H1 (cell line): Measurements from ENCODE around the gene STT3B. TPM values are rescaled to one million over a fixed set of nuclear protein-coding genes. Genes with fewer than 3 reads are reported as not detected.

ENCODE experiments used
- CTCF ChIA-PET: fragments of 300-600 bp; sonication (Branson Sonifier 250); formaldehyde crosslinking; loops from one replicate; lab custom pipeline; 2021; ENCODE audit not compliant: partially characterized antibody; lab: Charles Lee
- POLR2A ChIA-PET: fragments of 300-600 bp; sonication (Branson Sonifier 250); formaldehyde crosslinking; loops from one replicate; lab custom pipeline; 2021; ENCODE audit warnings: inconsistent platforms; ENCODE audit not compliant: partially characterized antibody; lab: Charles Lee
- DNase-seq, 2 experiments: peaks; one replicate each; pipeline versions ENCODE4 v3.0.0 to v3.0.0-alpha.2; 2010 to 2022; ENCODE audit warnings: low spot score in 2 of 2, low read depth in 1 of 2, mixed read lengths in 1 of 2
- FAIRE-seq: peaks from 2 replicates; lab custom pipeline; 2011; peaks lifted over from hg19 to GRCh38; lab: Jason Lieb, UNC
- H2AFZ ChIP-seq: 2 replicates; pipeline ENCODE4 v1.8.1; 2012; ENCODE audit warnings: low read length, inconsistent platforms
- H2AK5ac ChIP-seq: 2 replicates; pipeline ENCODE4 v1.6.1; 2013; ENCODE audit warnings: low read depth, low read length
- H2BK120ac ChIP-seq: replicated peaks from 2 replicates; pipeline ENCODE3; 2013; ENCODE audit warnings: low read depth, low read length, inconsistent platforms
- H2BK12ac ChIP-seq: 2 replicates; pipeline ENCODE4 v1.6.1; 2013; ENCODE audit warnings: low read depth, low read length
- H2BK15ac ChIP-seq: 2 replicates; pipeline ENCODE4 v1.6.1; 2013; ENCODE audit warnings: low read length
- H2BK20ac ChIP-seq: 2 replicates; pipeline ENCODE4 v1.6.1; 2013; ENCODE audit warnings: low read length
- H2BK5ac ChIP-seq: 2 replicates; pipeline ENCODE4 v1.6.1; 2013; ENCODE audit warnings: low read depth, low read length
- H3K14ac ChIP-seq: 2 replicates; pipeline ENCODE4 v1.6.1; 2013; ENCODE audit warnings: inconsistent platforms; ENCODE audit not compliant: insufficient read length
- H3K18ac ChIP-seq: 2 replicates; pipeline ENCODE4 v1.6.1; 2013; ENCODE audit warnings: low read length; ENCODE audit errors: extremely low read depth
- H3K23ac ChIP-seq: 2 replicates; pipeline ENCODE4 v1.6.1; 2013; ENCODE audit warnings: inconsistent platforms; ENCODE audit not compliant: insufficient read length
- H3K23me2 ChIP-seq: 2 replicates; pipeline ENCODE4 v1.6.1; 2013; ENCODE audit warnings: low read depth, low read length
- H3K27ac ChIP-seq: 2 replicates; pipeline ENCODE4 v1.6.1; 2011; ENCODE audit warnings: low read depth, low read length, inconsistent platforms
- H3K27me3 ChIP-seq, 4 experiments: replicated peaks in 1 of 4; 1 replicate in 1 of 4; 2 replicates in 3 of 4; pipeline versions ENCODE4 v1.6.1 to v1.8.1; 2011 to 2013; ENCODE audit warnings: low read length in 3 of 4, mild to moderate bottlenecking in 3 of 4, inconsistent platforms in 2 of 4, mixed read lengths in 2 of 4, moderate library complexity in 1 of 4; ENCODE audit not compliant: control insufficient read depth in 3 of 4, insufficient read depth in 3 of 4; ENCODE audit errors: extremely low read depth in 1 of 4
- H3K36me3 ChIP-seq, 4 experiments: 2 replicates each; pipeline versions ENCODE4 v1.6.1 to v1.8.1; 2011 to 2013; ENCODE audit warnings: mild to moderate bottlenecking in 4 of 4, low read length in 3 of 4, moderate library complexity in 2 of 4, control low read depth in 1 of 4, inconsistent platforms in 1 of 4; ENCODE audit not compliant: insufficient read depth in 4 of 4, control insufficient read depth in 2 of 4
- H3K4ac ChIP-seq: replicated peaks from 2 replicates; pipeline ENCODE3; 2013; ENCODE audit warnings: low read length, low read depth, mixed read lengths, inconsistent platforms; ENCODE audit not compliant: insufficient read length
- H3K4me1 ChIP-seq, 4 experiments: replicated peaks in 1 of 4; 1 replicate in 1 of 4; 2 replicates in 3 of 4; pipeline versions ENCODE4 v1.6.1 to v1.8.1; 2011 to 2013; ENCODE audit warnings: low read length in 3 of 4, inconsistent platforms in 2 of 4, mixed read lengths in 1 of 4; ENCODE audit not compliant: insufficient read depth in 4 of 4, control insufficient read depth in 3 of 4
- H3K4me2 ChIP-seq, 2 experiments: 2 replicates each; pipeline versions ENCODE4 v1.6.1 to v1.8.1; 2011 to 2013; ENCODE audit warnings: low read depth in 2 of 2, low read length in 2 of 2, control low read depth in 1 of 2, inconsistent platforms in 1 of 2, mild to moderate bottlenecking in 1 of 2; ENCODE audit not compliant: insufficient read depth in 1 of 2
- H3K4me3 ChIP-seq, 4 experiments: fragments of 200-600, 300-600 bp in 1 of 4; sonication (generic), shearing (Covaris generic), sonication (Bioruptor Twin) in 1 of 4; 2 replicates each; pipeline versions ENCODE4 v1.5.1 to v1.8.1; 2011 to 2016; ENCODE audit warnings: low read length in 4 of 4, low read depth in 3 of 4, control low read depth in 2 of 4, inconsistent platforms in 2 of 4, mild to moderate bottlenecking in 2 of 4, mixed read lengths in 1 of 4, moderate library complexity in 1 of 4; ENCODE audit not compliant: insufficient read depth in 2 of 4; ENCODE audit errors: extremely low read depth in 1 of 4
- H3K56ac ChIP-seq: replicated peaks from 2 replicates; pipeline ENCODE3; 2013; ENCODE audit warnings: low read depth, mild to moderate bottlenecking, mixed read lengths, low read length, inconsistent platforms; ENCODE audit not compliant: insufficient read length
- H3K79me1 ChIP-seq: 2 replicates; pipeline ENCODE4 v1.6.1; 2013; ENCODE audit warnings: low read depth, low read length, control low read depth
- H3K79me2 ChIP-seq, 2 experiments: 2 replicates each; pipeline versions ENCODE4 v1.6.1 to v1.8.1; 2012 to 2013; ENCODE audit warnings: low read length in 2 of 2, mild to moderate bottlenecking in 2 of 2, inconsistent platforms in 1 of 2; ENCODE audit not compliant: insufficient read depth in 2 of 2, control insufficient read depth in 1 of 2
- H3K9ac ChIP-seq, 4 experiments: replicated peaks in 1 of 4; 1 replicate in 1 of 4; 2 replicates in 3 of 4; pipeline versions ENCODE4 v1.6.1 to v1.8.1; 2011 to 2013; ENCODE audit warnings: low read depth in 3 of 4, low read length in 3 of 4, control low read depth in 2 of 4, mild to moderate bottlenecking in 2 of 4, moderate library complexity in 2 of 4, inconsistent platforms in 1 of 4; ENCODE audit errors: extremely low read depth in 1 of 4
- H3K9me3 ChIP-seq, 2 experiments: 2 replicates each; pipeline versions ENCODE4 v1.6.1 to v1.8.1; 2012 to 2013; ENCODE audit warnings: mild to moderate bottlenecking in 2 of 2, moderate library complexity in 2 of 2, control low read depth in 1 of 2, inconsistent platforms in 1 of 2, low read depth in 1 of 2, low read length in 1 of 2, mixed read lengths in 1 of 2; ENCODE audit not compliant: insufficient read depth in 2 of 2
- H4K20me1 ChIP-seq, 2 experiments: replicated peaks in 1 of 2; 2 replicates each; pipeline versions ENCODE3 to v1.8.1; 2011 to 2013; ENCODE audit warnings: inconsistent platforms in 2 of 2, low read length in 2 of 2, mild to moderate bottlenecking in 1 of 2; ENCODE audit not compliant: insufficient read depth in 2 of 2, control insufficient read depth in 1 of 2
- H4K5ac ChIP-seq: 2 replicates; pipeline ENCODE4 v1.6.1; 2013; ENCODE audit warnings: low read length, low read depth, mixed read lengths, inconsistent platforms; ENCODE audit not compliant: insufficient read length
- H4K8ac ChIP-seq: 2 replicates; pipeline ENCODE4 v1.8.0; 2013; ENCODE audit warnings: mild to moderate bottlenecking, moderate library complexity, low read length, inconsistent platforms; ENCODE audit not compliant: insufficient read depth; ENCODE audit errors: extremely low read depth
- H4K91ac ChIP-seq: replicated peaks from 2 replicates; pipeline ENCODE3; 2013; ENCODE audit warnings: low read length, mixed read lengths, inconsistent platforms; ENCODE audit not compliant: insufficient read length
- CEBPB ChIP-seq: IDR thresholded peaks from 2 replicates; pipeline ENCODE4 v1.6.1; 2012; ENCODE audit warnings: low read depth, low read length
- NRF1 ChIP-seq: IDR thresholded peaks from 2 replicates; pipeline ENCODE4 v1.6.1; 2011; ENCODE audit warnings: mild to moderate bottlenecking, low read depth, low read length, improper control_type of control experiment
- SIX5 ChIP-seq: IDR thresholded peaks from 2 replicates; pipeline ENCODE4 v1.6.1; 2011; ENCODE audit warnings: mild to moderate bottlenecking, low read depth, low read length
- polyA plus RNA-seq, 7 experiments: library from polyadenylated mRNA; depleted of rRNA in 3 of 7; stranded (reverse) in 5 of 7; unstranded in 2 of 7; fragments of >200 nt in 5 of 7; fragments of 200-250 nt in 2 of 7; gene quantifications; 1 replicate in 5 of 7; 2 replicates in 1 of 7; 4 replicates in 1 of 7; pipeline versions ENCODE4 v1.2.1 to v1.2.3, GENCODE V29; 2011 to 2013; ENCODE audit warnings: missing spikeins in 2 of 7, mixed read lengths in 2 of 7
- total RNA-seq: library from RNA; stranded (reverse); fragmentation: NEBNext Ultra II Directional; extraction: Animal tissue kit (Norgen Biotek cat#: 25700); gene quantifications from 2 replicates; pipeline ENCODE4 v1.2.1, GENCODE V29; 2021
- TF ChIP-seq, protein P1 (sequence below): IDR thresholded peaks from 2 replicates; pipeline ENCODE4 v1.6.1; 2012; ENCODE audit warnings: inconsistent platforms
- TF ChIP-seq, protein P2 (sequence below): IDR thresholded peaks from 2 replicates; pipeline ENCODE4 v1.6.1; 2012; ENCODE audit warnings: inconsistent platforms
- TF ChIP-seq, protein P3 (sequence below): IDR thresholded peaks from 2 replicates; pipeline ENCODE4 v1.6.1; 2011; ENCODE audit warnings: low read depth, mild to moderate bottlenecking, low read length; ENCODE audit not compliant: insufficient read depth
- TF ChIP-seq, protein P4 (sequence below): IDR thresholded peaks from 2 replicates; pipeline ENCODE4 v1.6.1; 2012; ENCODE audit warnings: low read length, inconsistent platforms
- TF ChIP-seq, protein P5 (sequence below), 3 experiments: IDR thresholded peaks; 1 replicate in 2 of 3; 2 replicates in 1 of 3; pipeline versions ENCODE4 v1.5.1 to v1.6.1; 2011; ENCODE audit warnings: low read length in 3 of 3, mild to moderate bottlenecking in 3 of 3, inconsistent platforms in 2 of 3, low read depth in 1 of 3, moderate library complexity in 1 of 3; ENCODE audit not compliant: insufficient read depth in 1 of 3; ENCODE audit errors: control extremely low read depth in 1 of 3

STT3B gene
- total and polyA plus RNA-seq, 2 of the 8 experiments (the other 6 are each of a cell fraction or from before 2014, with no cell fraction given), result 43.5 to 134 TPM

DNA sequence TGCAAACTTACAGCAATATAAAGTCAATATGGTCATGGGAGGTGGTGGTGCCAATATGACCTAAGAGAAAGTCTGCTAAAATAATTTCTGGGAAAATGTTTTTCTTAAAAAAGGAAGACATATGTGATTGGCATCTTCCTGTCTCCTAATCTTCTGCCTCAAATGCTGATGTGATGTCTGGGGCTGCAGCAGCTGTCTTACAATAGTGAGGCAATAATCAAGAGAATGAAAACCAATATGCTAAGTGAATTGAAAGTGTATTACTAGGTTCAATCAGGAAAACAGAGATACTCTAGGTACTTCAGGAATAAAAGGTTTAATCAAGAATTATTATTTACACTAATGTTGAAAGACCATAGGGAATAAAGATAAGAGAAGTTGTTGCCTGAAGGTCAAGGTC is 7.2 kb upstream of the STT3B start:
- no peak overlapping the region for H3K4ac ChIP-seq
- CTCF ChIA-PET, result interaction anchor here (0.8 to 1.9 kb wide), 2 partner anchors 21 to 78 kb away, joined by 5 to 6 read pairs; no protein-coding TSS in a partner anchor
- TF ChIP-seq, protein P1, sequence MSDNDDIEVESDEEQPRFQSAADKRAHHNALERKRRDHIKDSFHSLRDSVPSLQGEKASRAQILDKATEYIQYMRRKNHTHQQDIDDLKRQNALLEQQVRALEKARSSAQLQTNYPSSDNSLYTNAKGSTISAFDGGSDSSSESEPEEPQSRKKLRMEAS, result no peak
- TF ChIP-seq, protein P2, sequence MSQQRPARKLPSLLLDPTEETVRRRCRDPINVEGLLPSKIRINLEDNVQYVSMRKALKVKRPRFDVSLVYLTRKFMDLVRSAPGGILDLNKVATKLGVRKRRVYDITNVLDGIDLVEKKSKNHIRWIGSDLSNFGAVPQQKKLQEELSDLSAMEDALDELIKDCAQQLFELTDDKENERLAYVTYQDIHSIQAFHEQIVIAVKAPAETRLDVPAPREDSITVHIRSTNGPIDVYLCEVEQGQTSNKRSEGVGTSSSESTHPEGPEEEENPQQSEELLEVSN, result no peak
- TF ChIP-seq CEBPB (no peak), NRF1 (no peak), SIX5 (no peak)
- TF ChIP-seq, protein P3, sequence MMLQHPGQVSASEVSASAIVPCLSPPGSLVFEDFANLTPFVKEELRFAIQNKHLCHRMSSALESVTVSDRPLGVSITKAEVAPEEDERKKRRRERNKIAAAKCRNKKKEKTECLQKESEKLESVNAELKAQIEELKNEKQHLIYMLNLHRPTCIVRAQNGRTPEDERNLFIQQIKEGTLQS, result no peak
- TF ChIP-seq, protein P4, sequence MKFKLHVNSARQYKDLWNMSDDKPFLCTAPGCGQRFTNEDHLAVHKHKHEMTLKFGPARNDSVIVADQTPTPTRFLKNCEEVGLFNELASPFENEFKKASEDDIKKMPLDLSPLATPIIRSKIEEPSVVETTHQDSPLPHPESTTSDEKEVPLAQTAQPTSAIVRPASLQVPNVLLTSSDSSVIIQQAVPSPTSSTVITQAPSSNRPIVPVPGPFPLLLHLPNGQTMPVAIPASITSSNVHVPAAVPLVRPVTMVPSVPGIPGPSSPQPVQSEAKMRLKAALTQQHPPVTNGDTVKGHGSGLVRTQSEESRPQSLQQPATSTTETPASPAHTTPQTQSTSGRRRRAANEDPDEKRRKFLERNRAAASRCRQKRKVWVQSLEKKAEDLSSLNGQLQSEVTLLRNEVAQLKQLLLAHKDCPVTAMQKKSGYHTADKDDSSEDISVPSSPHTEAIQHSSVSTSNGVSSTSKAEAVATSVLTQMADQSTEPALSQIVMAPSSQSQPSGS, result no peak
- TF ChIP-seq, protein P5, sequence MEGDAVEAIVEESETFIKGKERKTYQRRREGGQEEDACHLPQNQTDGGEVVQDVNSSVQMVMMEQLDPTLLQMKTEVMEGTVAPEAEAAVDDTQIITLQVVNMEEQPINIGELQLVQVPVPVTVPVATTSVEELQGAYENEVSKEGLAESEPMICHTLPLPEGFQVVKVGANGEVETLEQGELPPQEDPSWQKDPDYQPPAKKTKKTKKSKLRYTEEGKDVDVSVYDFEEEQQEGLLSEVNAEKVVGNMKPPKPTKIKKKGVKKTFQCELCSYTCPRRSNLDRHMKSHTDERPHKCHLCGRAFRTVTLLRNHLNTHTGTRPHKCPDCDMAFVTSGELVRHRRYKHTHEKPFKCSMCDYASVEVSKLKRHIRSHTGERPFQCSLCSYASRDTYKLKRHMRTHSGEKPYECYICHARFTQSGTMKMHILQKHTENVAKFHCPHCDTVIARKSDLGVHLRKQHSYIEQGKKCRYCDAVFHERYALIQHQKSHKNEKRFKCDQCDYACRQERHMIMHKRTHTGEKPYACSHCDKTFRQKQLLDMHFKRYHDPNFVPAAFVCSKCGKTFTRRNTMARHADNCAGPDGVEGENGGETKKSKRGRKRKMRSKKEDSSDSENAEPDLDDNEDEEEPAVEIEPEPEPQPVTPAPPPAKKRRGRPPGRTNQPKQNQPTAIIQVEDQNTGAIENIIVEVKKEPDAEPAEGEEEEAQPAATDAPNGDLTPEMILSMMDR (IDR thresholded peaks at IDR 0.05; ENCODE audit: control extremely low read depth in 1 of 3, insufficient read depth in 1 of 3, low read depth in 1 of 3, low read length in 3 of 3), result no peak

More for the DNA sequence above, 7.2 kb upstream of the STT3B start:
- no peak overlapping the region for H4K8ac ChIP-seq
- no peak overlapping the region for H3K9ac ChIP-seq
- H3K14ac ChIP-seq, result no peak overlapping the region
- FAIRE-seq, result no peak
- no peak overlapping the region for H2AK5ac ChIP-seq
- no peak overlapping the region for H3K4me2 ChIP-seq
- no peaks in the 10 kb centered on the region for H4K20me1 ChIP-seq
- no peak overlapping the region for H3K18ac ChIP-seq
- no peak overlapping the region for H2BK12ac ChIP-seq
- H3K4me3 ChIP-seq, result no peak overlapping the region
- DNase-seq, result no peak
- H3K9me3 ChIP-seq, result no peaks in the 10 kb centered on the region
- H3K27me3 ChIP-seq, result no peaks in the 10 kb centered on the region
- H2BK15ac ChIP-seq, result no peak overlapping the region
- POLR2A ChIA-PET, result interaction anchor here (0.6 to 1.9 kb wide), 2 partner anchors 11 to 140 kb away, joined by 3 to 4 read pairs; no protein-coding TSS in a partner anchor
- no peak overlapping the region for H3K56ac ChIP-seq
- H4K91ac ChIP-seq, result no peak overlapping the region
- H2AFZ ChIP-seq, result no peak overlapping the region
- H2BK120ac ChIP-seq, result no peak overlapping the region
- H4K5ac ChIP-seq, result no peak overlapping the region
- no peak overlapping the region for H2BK5ac ChIP-seq
- H3K79me2 ChIP-seq, result peaks cover 0 to 3% of the 10 kb centered on the region in 2 experiments; a peak in 1 of 4 replicates
- no peaks in the 10 kb centered on the region for H3K23me2 ChIP-seq
- no peak overlapping the region for H3K23ac ChIP-seq
- H3K4me1 ChIP-seq, result peaks cover 0 to 3% (median 0%) of the 10 kb centered on the region in 4 experiments; a peak in 2 of 7 replicates
- H2BK20ac ChIP-seq, result no peak overlapping the region
- no peak overlapping the region for H3K27ac ChIP-seq
- H3K79me1 ChIP-seq, result no peaks in the 10 kb centered on the region
- H3K36me3 ChIP-seq, result no peaks in the 10 kb centered on the region
